ENCODE measurements around the gene RO60. TPM values are rescaled to one million over a fixed set of nuclear protein-coding genes. Genes with fewer than 3 reads are reported as not detected.

Gene RO60
- total RNA-seq, 1 experiment from 2014 or later: 37.9 TPM

DNA sequence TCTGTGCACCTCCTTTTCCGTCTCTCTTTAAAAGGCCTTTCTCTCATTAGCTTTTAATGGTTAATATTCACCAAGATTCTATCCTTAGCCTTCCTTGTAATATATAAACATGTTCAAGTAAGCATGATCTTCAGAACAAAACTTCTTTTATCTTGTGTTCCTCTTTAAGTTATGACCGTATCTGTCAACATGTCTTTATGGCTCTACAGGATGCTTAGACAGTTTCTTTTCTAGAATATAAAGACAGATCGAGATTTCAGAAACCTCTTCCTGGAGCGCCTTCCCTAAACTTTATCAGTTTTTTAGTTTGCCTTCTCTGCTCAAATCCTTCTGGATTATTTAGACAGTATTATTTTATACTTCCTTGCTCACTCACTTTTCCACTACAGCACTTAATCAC is 7.2 kb downstream of the RO60 start:
- peaks cover 68% of the 10 kb centered on the region for H3K79me2 ChIP-seq (ENCODE audit: low read length)
- H3K27ac ChIP-seq (ENCODE audit: low read length): no peak overlapping the region
- intact Hi-C loops (cut with micrococcal nuclease): no loop called here
- no peaks in the 10 kb centered on the region for H3K36me3 ChIP-seq (ENCODE audit: low read depth, low read length)
- H3K9ac ChIP-seq (ENCODE audit: low read length): no peak overlapping the region
- no TSS peak for BruUV-seq (replicated peaks)
- no peaks in the 10 kb centered on the region for H3K27me3 ChIP-seq (ENCODE audit: low read length)
- no peaks in the 10 kb centered on the region for H3K9me2 ChIP-seq (replicated peaks; ENCODE audit: low read length)
- no peak for TF ChIP-seq EZH2 (IDR thresholded peaks at IDR 0.05; ENCODE audit: low read length, unreplicated experiment)
- TF ChIP-seq EZH2phosphoT487 (IDR thresholded peaks at IDR 0.05; ENCODE audit: borderline replicate concordance, low read length): no peak
- TF ChIP-seq, protein P1, sequence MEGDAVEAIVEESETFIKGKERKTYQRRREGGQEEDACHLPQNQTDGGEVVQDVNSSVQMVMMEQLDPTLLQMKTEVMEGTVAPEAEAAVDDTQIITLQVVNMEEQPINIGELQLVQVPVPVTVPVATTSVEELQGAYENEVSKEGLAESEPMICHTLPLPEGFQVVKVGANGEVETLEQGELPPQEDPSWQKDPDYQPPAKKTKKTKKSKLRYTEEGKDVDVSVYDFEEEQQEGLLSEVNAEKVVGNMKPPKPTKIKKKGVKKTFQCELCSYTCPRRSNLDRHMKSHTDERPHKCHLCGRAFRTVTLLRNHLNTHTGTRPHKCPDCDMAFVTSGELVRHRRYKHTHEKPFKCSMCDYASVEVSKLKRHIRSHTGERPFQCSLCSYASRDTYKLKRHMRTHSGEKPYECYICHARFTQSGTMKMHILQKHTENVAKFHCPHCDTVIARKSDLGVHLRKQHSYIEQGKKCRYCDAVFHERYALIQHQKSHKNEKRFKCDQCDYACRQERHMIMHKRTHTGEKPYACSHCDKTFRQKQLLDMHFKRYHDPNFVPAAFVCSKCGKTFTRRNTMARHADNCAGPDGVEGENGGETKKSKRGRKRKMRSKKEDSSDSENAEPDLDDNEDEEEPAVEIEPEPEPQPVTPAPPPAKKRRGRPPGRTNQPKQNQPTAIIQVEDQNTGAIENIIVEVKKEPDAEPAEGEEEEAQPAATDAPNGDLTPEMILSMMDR (conservative IDR thresholded peaks at IDR 0.05; ENCODE audit: low read depth, low read length): no peak
- no peaks in the 10 kb centered on the region for H3K9me3 ChIP-seq (ENCODE audit: low read length)
- H4K20me1 ChIP-seq (ENCODE audit: low read length): no peaks in the 10 kb centered on the region
- CTCF ChIA-PET: no interaction called here
- DNase-seq (no peak), ATAC-seq (no peak)
- H3K4me1 ChIP-seq (ENCODE audit: insufficient read depth, low read length): peaks cover 7% of the 10 kb centered on the region; the same call in 1 of the 2 replicates
- H3F3A ChIP-seq (ENCODE audit: low read length, unreplicated experiment): no peaks in the 10 kb centered on the region
- no peak overlapping the region for H2AFZ ChIP-seq (ENCODE audit: low read length)
- H3K4me3 ChIP-seq (ENCODE audit: low read length): no peak overlapping the region
- no peak overlapping the region for H3K4me2 ChIP-seq (ENCODE audit: low read length)
- POLR2A ChIA-PET (ENCODE audit: unreplicated experiment): no interaction called here

DNA sequence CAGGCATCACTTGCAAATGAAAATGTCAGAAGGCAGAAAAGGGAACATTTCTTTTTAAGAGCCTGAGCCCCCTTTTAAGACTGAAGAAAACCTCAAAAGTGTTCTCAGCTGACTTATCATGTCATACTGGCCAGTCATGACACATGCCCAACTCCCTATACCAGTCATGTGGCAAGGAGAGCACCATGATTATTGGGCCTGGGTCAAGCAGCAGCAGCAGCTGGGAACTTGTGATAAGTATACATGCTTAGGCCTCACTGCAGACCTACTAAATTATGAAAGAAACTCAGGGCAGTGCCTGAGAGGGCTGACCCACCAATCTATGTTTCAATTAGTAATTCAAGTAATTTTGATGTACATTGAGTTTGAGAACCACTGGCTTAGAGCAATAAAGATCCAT is 8.6 kb downstream of the RO60 start:
- Histone ChIP-seq H2AFZ (ENCODE audit: low read length) (no peak overlapping the region), H3K9me2 (replicated peaks; ENCODE audit: low read length) (no peaks in the 10 kb centered on the region), H3F3A (ENCODE audit: low read length, unreplicated experiment) (no peaks in the 10 kb centered on the region), H3K9me3 (ENCODE audit: low read length) (no peaks in the 10 kb centered on the region), H3K4me3 (ENCODE audit: low read length) (no peak overlapping the region), H3K27me3 (ENCODE audit: low read length) (no peaks in the 10 kb centered on the region), H3K4me1 (ENCODE audit: insufficient read depth, low read length) (0 out of 2 replicates have a peak, but pooled peaks cover under 1% of the 10 kb centered on the region), H4K20me1 (ENCODE audit: low read length) (no peaks in the 10 kb centered on the region), H3K9ac (ENCODE audit: low read length) (no peak overlapping the region), H3K27ac (ENCODE audit: low read length) (no peak overlapping the region), H3K36me3 (ENCODE audit: low read depth, low read length) (no peaks in the 10 kb centered on the region), H3K4me2 (ENCODE audit: low read length) (no peak overlapping the region), H3K79me2 (ENCODE audit: low read length) (peaks cover 54% of the 10 kb centered on the region)
- ChIA-PET CTCF (no interaction called here), POLR2A (ENCODE audit: unreplicated experiment) (no interaction called here)
- intact Hi-C loops (cut with micrococcal nuclease): no loop called here
- no TSS peak for BruUV-seq (replicated peaks)
- DNase-seq (no peak), ATAC-seq (no peak)
- no peak for TF ChIP-seq EZH2 (IDR thresholded peaks at IDR 0.05; ENCODE audit: low read length, unreplicated experiment)
- TF ChIP-seq, protein P1 (conservative IDR thresholded peaks at IDR 0.05; ENCODE audit: low read depth, low read length): no peak
- no peak for TF ChIP-seq EZH2phosphoT487 (IDR thresholded peaks at IDR 0.05; ENCODE audit: borderline replicate concordance, low read length)

- DNase-seq: peak; percentile 15
- no peaks in the 10 kb centered on the region for H3K9me2 ChIP-seq (replicated peaks; ENCODE audit: low read length)
- ATAC-seq: no peak
- ChIA-PET CTCF (interaction anchor here (0.6 kb wide), 1 partner anchor 43 kb away, joined by 10 read pairs; no protein-coding TSS in a partner anchor), POLR2A (ENCODE audit: unreplicated experiment) (no interaction called here)
- H4K20me1 ChIP-seq (ENCODE audit: low read length): no peaks in the 10 kb centered on the region
- TF ChIP-seq EZH2 (IDR thresholded peaks at IDR 0.05; ENCODE audit: low read length, unreplicated experiment): no peak
- TF ChIP-seq, protein P1 (conservative IDR thresholded peaks at IDR 0.05; ENCODE audit: low read depth, low read length): peak; percentile 51
- intact Hi-C loops (cut with micrococcal nuclease): no loop called here
- H3K79me2 ChIP-seq (ENCODE audit: low read length): peaks cover 35% of the 10 kb centered on the region
- no peaks in the 10 kb centered on the region for H3K9me3 ChIP-seq (ENCODE audit: low read length)
- H3K4me2 ChIP-seq (ENCODE audit: low read length): no peak overlapping the region
- H3K27me3 ChIP-seq (ENCODE audit: low read length): no peaks in the 10 kb centered on the region
- no peak overlapping the region for H3K9ac ChIP-seq (ENCODE audit: low read length)
- no peaks in the 10 kb centered on the region for H3F3A ChIP-seq (ENCODE audit: low read length, unreplicated experiment)
- no peak overlapping the region for H2AFZ ChIP-seq (ENCODE audit: low read length)
- H3K4me1 ChIP-seq (ENCODE audit: insufficient read depth, low read length): no peaks in the 10 kb centered on the region
- H3K36me3 ChIP-seq (ENCODE audit: low read depth, low read length): peaks cover 3% of the 10 kb centered on the region; the same call in 1 of the 2 replicates
- no peak overlapping the region for H3K27ac ChIP-seq (ENCODE audit: low read length)
- BruUV-seq (replicated peaks): no TSS peak
- H3K4me3 ChIP-seq (ENCODE audit: low read length): no peak overlapping the region
Observed at GRCh38 chr1:193069748-193070385, 10.5 kb downstream of the RO60 start.
